Activated T-helper 1 cell treated with anti-CD3 and anti-CD28 coated beads, Interleukin-12 subunit alpha, Interleukin-12 subunit beta, Interleukin-2, Interleukin-4 antibody, amounts not matched to agents 30 ng/mL and 10 ng/mL and 1 ng/mL, durations not matched to agents 14 hours and 24 hours and 36 hours (primary cell): ENCODE data around the gene SLC36A3. TPM values are rescaled to one million over a fixed set of nuclear protein-coding genes. Genes with fewer than 3 reads are reported as not detected.
"Not testable (repeated sequence)": the region's sequence is repeated elsewhere in the genome, so short reads cannot be mapped to it uniquely, and the experiment has no call there.

Source experiments
- DNase-seq: peaks from one replicate; pipeline ENCODE4 v3.0.0; 2021; ENCODE audit warnings: low spot score
- H3K27ac Mint-ChIP-seq: one replicate; pipeline ENCODE4 v1.8.0; 2021; ENCODE audit warnings: mild to moderate bottlenecking, mixed read lengths
- H3K27me3 Mint-ChIP-seq: one replicate; pipeline ENCODE4 v1.8.0; 2022; ENCODE audit warnings: mild to moderate bottlenecking, moderate library complexity, mixed read lengths; ENCODE audit not compliant: insufficient read depth
- H3K36me3 Mint-ChIP-seq: one replicate; pipeline ENCODE4 v1.8.0; 2021; ENCODE audit warnings: low read depth, mixed read lengths
- H3K4me1 Mint-ChIP-seq: one replicate; pipeline ENCODE4 v1.8.0; 2021; ENCODE audit warnings: low read depth, mixed read lengths
- H3K4me3 Mint-ChIP-seq: one replicate; pipeline ENCODE4 v1.8.0; 2021; ENCODE audit warnings: mild to moderate bottlenecking, moderate library complexity, mixed read lengths
- H3K9me3 Mint-ChIP-seq: one replicate; pipeline ENCODE4 v1.8.0; 2021; ENCODE audit warnings: mixed read lengths
- intact Hi-C: fragments of 100-400 bp; cut with micrococcal nuclease; formaldehyde crosslinking; loops from one replicate; pipeline ENCODE4 v1.15.1; 2024
- total RNA-seq: library from RNA; stranded (reverse); gene quantifications from 2 replicates; pipeline ENCODE4 v1.2.3, GENCODE V29; 2022

The SLC36A3 gene
- total RNA-seq, 1 donor from 2014 or later: not detected

- Mint-ChIP-seq H3K27ac (no peak overlapping the region), H3K9me3 (no peaks in the 10 kb centered on the region), H3K4me1 (no peaks in the 10 kb centered on the region), H3K27me3 (peaks cover 5% of the 10 kb centered on the region), H3K4me3 (no peak overlapping the region), H3K36me3 (peaks cover 14% of the 10 kb centered on the region)
- intact Hi-C loops: loop anchor here (5.0 kb wide), 1 partner anchor 176 kb away; the partner anchor contains the start of gene SLC36A1
- no peak for DNase-seq
Measured at GRCh38 chr5:151271336-151271735, 32.2 kb downstream of the SLC36A3 start.

GRCh38 chr5:151270599-151270998 is 33.0 kb downstream of the SLC36A3 start:
- no peaks in the 10 kb centered on the region for H3K4me1 Mint-ChIP-seq
- peaks cover 14% of the 10 kb centered on the region for H3K36me3 Mint-ChIP-seq
- peak; percentile 12 for DNase-seq
- intact Hi-C loops: loop anchor here (1.0 to 5.0 kb wide), 4 partner anchors 17 to 177 kb away; partner anchors contain the start of genes GM2A and SLC36A1
- H3K4me3 Mint-ChIP-seq: no peak overlapping the region
- H3K27me3 Mint-ChIP-seq: peaks cover 2% of the 10 kb centered on the region
- H3K9me3 Mint-ChIP-seq: no peaks in the 10 kb centered on the region
- no peak overlapping the region for H3K27ac Mint-ChIP-seq

- Mint-ChIP-seq H3K27ac (peak overlapping the region; percentile 1), H3K27me3 (no peaks in the 10 kb centered on the region), H3K9me3 (no peaks in the 10 kb centered on the region), H3K36me3 (peaks cover 33% of the 10 kb centered on the region), H3K4me1 (peaks cover 13% of the 10 kb centered on the region), H3K4me3 (no peak overlapping the region)
- intact Hi-C loops: no loop called here
- DNase-seq: no peak
Measured at GRCh38 chr5:151267491-151268260, 35.9 kb downstream of the SLC36A3 start.

GRCh38 chr5:151264113-151264512 is 39.5 kb downstream of the SLC36A3 start:
- intact Hi-C loops: loop anchor here (1.0 kb wide), 1 partner anchor 11 kb away; the partner anchor contains the start of gene GM2A
- Mint-ChIP-seq H3K27me3 (no peaks in the 10 kb centered on the region), H3K9me3 (no peaks in the 10 kb centered on the region), H3K27ac (peak overlapping the region; percentile 84), H3K36me3 (peaks cover 43% of the 10 kb centered on the region), H3K4me3 (no peak overlapping the region), H3K4me1 (peaks cover 13% of the 10 kb centered on the region)
- DNase-seq: no peak

GRCh38 chr5:151262532-151262931 is 41.0 kb downstream of the SLC36A3 start:
- no peak for DNase-seq
- H3K27me3 Mint-ChIP-seq: no peaks in the 10 kb centered on the region
- intact Hi-C loops: no loop called here
- peaks cover 18% of the 10 kb centered on the region for H3K4me1 Mint-ChIP-seq
- H3K36me3 Mint-ChIP-seq: peaks cover 38% of the 10 kb centered on the region
- H3K27ac Mint-ChIP-seq: no peak overlapping the region
- no peak overlapping the region for H3K4me3 Mint-ChIP-seq
- H3K9me3 Mint-ChIP-seq: no peaks in the 10 kb centered on the region

- H3K9me3 Mint-ChIP-seq: no peaks in the 10 kb centered on the region
- DNase-seq: no peak
- H3K36me3 Mint-ChIP-seq: peaks cover 28% of the 10 kb centered on the region
- no peak overlapping the region for H3K4me3 Mint-ChIP-seq
- H3K27ac Mint-ChIP-seq: no peak overlapping the region
- H3K27me3 Mint-ChIP-seq: no peaks in the 10 kb centered on the region
- intact Hi-C loops: no loop called here
- H3K4me1 Mint-ChIP-seq: peaks cover 23% of the 10 kb centered on the region
Measured at GRCh38 chr5:151259931-151260330, 43.6 kb downstream of the SLC36A3 start.

GRCh38 chr5:151258816-151259215 is 44.8 kb downstream of the SLC36A3 start:
- intact Hi-C loops: no loop called here
- Mint-ChIP-seq H3K36me3 (peaks cover 19% of the 10 kb centered on the region), H3K27me3 (no peaks in the 10 kb centered on the region), H3K4me3 (no peak overlapping the region), H3K4me1 (peaks cover 24% of the 10 kb centered on the region), H3K27ac (no peak overlapping the region), H3K9me3 (no peaks in the 10 kb centered on the region)
- no peak for DNase-seq

GRCh38 chr5:151258201-151258611 is 45.4 kb downstream of the SLC36A3 start:
- Mint-ChIP-seq H3K27ac (no peak overlapping the region), H3K4me3 (no peak overlapping the region), H3K27me3 (no peaks in the 10 kb centered on the region), H3K36me3 (peaks cover 14% of the 10 kb centered on the region), H3K9me3 (no peaks in the 10 kb centered on the region), H3K4me1 (peaks cover 24% of the 10 kb centered on the region)
- DNase-seq: no peak
- intact Hi-C loops: no loop called here

- intact Hi-C loops: no loop called here
Measured at GRCh38 chr5:151257731-151258181, 45.8 kb downstream of the SLC36A3 start.

GRCh38 chr5:151255621-151256286 is 47.8 kb downstream of the SLC36A3 start:
- peaks cover 41% of the 10 kb centered on the region for H3K4me1 Mint-ChIP-seq
- intact Hi-C loops: no loop called here
- no peaks in the 10 kb centered on the region for H3K9me3 Mint-ChIP-seq
- no peaks in the 10 kb centered on the region for H3K36me3 Mint-ChIP-seq
- no peak overlapping the region for H3K4me3 Mint-ChIP-seq
- DNase-seq: no peak
- no peaks in the 10 kb centered on the region for H3K27me3 Mint-ChIP-seq
- H3K27ac Mint-ChIP-seq: no peak overlapping the region

More at GRCh38 chr5:151257731-151258181, 45.8 kb downstream of the SLC36A3 start:
- DNase-seq: no peak
- Mint-ChIP-seq H3K27ac (no peak overlapping the region), H3K4me3 (no peak overlapping the region), H3K9me3 (no peaks in the 10 kb centered on the region), H3K4me1 (peaks cover 26% of the 10 kb centered on the region), H3K36me3 (peaks cover 11% of the 10 kb centered on the region), H3K27me3 (no peaks in the 10 kb centered on the region)

GRCh38 chr5:151254990-151255389 is 48.6 kb downstream of the SLC36A3 start:
- not testable (repeated sequence) for H3K4me3 Mint-ChIP-seq, DNase-seq, H3K36me3 Mint-ChIP-seq, H3K27me3 Mint-ChIP-seq, H3K9me3 Mint-ChIP-seq, H3K27ac Mint-ChIP-seq
- intact Hi-C loops: loop anchor here (5.0 kb wide), 3 partner anchors 192 to 898 kb away; partner anchors contain the start of genes DCTN4, SLC36A1 and TCOF1
- peaks cover 48% of the 10 kb centered on the region for H3K4me1 Mint-ChIP-seq

- intact Hi-C loops: loop anchor here (5.0 kb wide), 3 partner anchors 193 to 897 kb away; partner anchors contain the start of genes DCTN4, SLC36A1 and TCOF1
- peaks cover 2% of the 10 kb centered on the region for H3K27me3 Mint-ChIP-seq
- H3K27ac Mint-ChIP-seq: no peak overlapping the region
- peaks cover 3% of the 10 kb centered on the region for H3K36me3 Mint-ChIP-seq
- H3K4me3 Mint-ChIP-seq: no peak overlapping the region
- no peaks in the 10 kb centered on the region for H3K9me3 Mint-ChIP-seq
- H3K4me1 Mint-ChIP-seq: peaks cover 49% of the 10 kb centered on the region
- no peak for DNase-seq
Measured at GRCh38 chr5:151254556-151254955, 49.0 kb downstream of the SLC36A3 start.

- Mint-ChIP-seq H3K4me1 (peaks cover 46% of the 10 kb centered on the region), H3K27me3 (peaks cover 2% of the 10 kb centered on the region), H3K4me3 (peak overlapping the region; percentile 87), H3K9me3 (no peaks in the 10 kb centered on the region), H3K36me3 (peaks cover 3% of the 10 kb centered on the region), H3K27ac (peak overlapping the region; percentile 38)
- intact Hi-C loops: loop anchor here (1.0 to 5.0 kb wide), 11 partner anchors 11 to 896 kb away; partner anchors contain the start of genes ATOX1, DCTN4, G3BP1 and RBM22
- DNase-seq: no peak
Measured at GRCh38 chr5:151253605-151253950, 50.0 kb downstream of the SLC36A3 start.
